Frontal cortex (tissue), 4 donors: ENCODE results near the gene CBX7. TPM values are rescaled to one million over a fixed set of nuclear protein-coding genes. Genes with fewer than 3 reads are reported as not detected.

ENCODE experiments used
- DNase-seq, 2 donors: peaks; one replicate each; pipeline ENCODE4 v3.0.0; 2012; ENCODE audit warnings: low spot score in 2 of 2
- FAIRE-seq: peaks from 2 replicates; lab custom pipeline; 2012; peaks lifted over from hg19 to GRCh38; lab: Jason Lieb, UNC
- total RNA-seq: library from RNA; depleted of rRNA; stranded (reverse); fragments of >200 nt; gene quantifications from one replicate; pipeline ENCODE4 v1.2.3, GENCODE V29; 2014
- donor health status: control.
- donor health status: control.
- donor health status: control.

Gene CBX7
- total RNA-seq, 1 donor from 2014 or later: 6.1 TPM

- FAIRE-seq: no peak
- no peak for DNase-seq
Measured at GRCh38 chr22:39149915-39150847, 2.3 kb downstream of the CBX7 start.

- no peak for FAIRE-seq
- peak in 1 of 2 donors; percentile 38 for DNase-seq
Measured at GRCh38 chr22:39148727-39149535, 3.5 kb downstream of the CBX7 start.

GRCh38 chr22:39148026-39148726, 4.3 kb downstream of the CBX7 start:
- DNase-seq: peak in 1 of 2 donors; percentile 6
- FAIRE-seq: no peak

- DNase-seq (no peak), FAIRE-seq (no peak)
Measured at GRCh38 chr22:39147335-39148025, 5.0 kb downstream of the CBX7 start.

- no peak for DNase-seq
- FAIRE-seq: no peak
Measured at GRCh38 chr22:39146256-39147101, 6.0 kb downstream of the CBX7 start.

GRCh38 chr22:39144101-39144767, 8.2 kb downstream of the CBX7 start:
- DNase-seq (no peak), FAIRE-seq (no peak)

- no peak for DNase-seq
- FAIRE-seq: no peak
Measured at GRCh38 chr22:39142088-39142680, 10.3 kb downstream of the CBX7 start.

GRCh38 chr22:39139933-39140332, 12.5 kb downstream of the CBX7 start:
- no peak for DNase-seq
- no peak for FAIRE-seq

GRCh38 chr22:39138357-39138997, 14.0 kb downstream of the CBX7 start:
- FAIRE-seq: no peak
- DNase-seq: no peak

GRCh38 chr22:39136317-39136716, 16.2 kb downstream of the CBX7 start:
- no peak for DNase-seq
- no peak for FAIRE-seq

- DNase-seq (no peak), FAIRE-seq (no peak)
Measured at GRCh38 chr22:39135092-39135896, 17.2 kb downstream of the CBX7 start.

GRCh38 chr22:39134366-39135091, 18.0 kb downstream of the CBX7 start:
- no peak for DNase-seq
- no peak for FAIRE-seq

- FAIRE-seq: no peak
- DNase-seq: no peak
Measured at GRCh38 chr22:39133871-39134270, 18.6 kb downstream of the CBX7 start.

GRCh38 chr22:39132871-39133524, 19.5 kb downstream of the CBX7 start:
- FAIRE-seq (no peak), DNase-seq (no peak)

- DNase-seq: no peak
- FAIRE-seq: no peak
Measured at GRCh38 chr22:39132281-39132680, 20.2 kb downstream of the CBX7 start.
